ENCODE measurements around the gene SLC6A9.
A peak's percentile ranks its signal among the peaks of the same experiment; 100 is the strongest.

The SLC6A9 gene

DNA sequence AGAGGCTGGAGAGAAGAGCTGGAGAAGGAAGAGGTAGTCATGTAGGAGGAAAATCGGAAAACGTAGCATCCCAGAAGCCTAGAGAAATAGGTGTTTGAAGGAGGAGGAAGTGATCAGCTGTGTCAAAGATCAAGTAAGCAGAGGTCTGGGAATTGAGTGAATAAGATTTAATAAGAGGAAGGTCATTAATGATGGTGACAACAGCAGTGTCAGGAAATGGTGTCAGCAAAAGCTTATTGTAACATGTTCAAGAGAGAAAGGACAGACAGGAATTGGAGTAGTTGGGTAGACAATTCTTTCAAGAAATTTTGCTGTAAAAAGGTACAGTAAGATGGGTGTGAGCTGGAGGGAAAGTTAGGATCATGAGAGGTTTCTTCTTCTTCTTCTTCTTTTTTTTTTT, 41.6 kb upstream of the SLC6A9 start:
- no peak for DNase-seq (ENCODE audit: extremely low read depth, low read depth)
- TF ChIP-seq CTCF (IDR thresholded peaks at IDR 0.05; ENCODE audit: low read depth, low read length), result no peak

- peak; percentile 50 for DNase-seq (ENCODE audit: extremely low read depth, low read depth)
- TF ChIP-seq CTCF (IDR thresholded peaks at IDR 0.05; ENCODE audit: low read depth, low read length), result no peak
Measured at GRCh38 chr1:44072204-44072603, 40.9 kb upstream of the SLC6A9 start.

- no peak for DNase-seq (ENCODE audit: extremely low read depth, low read depth)
- TF ChIP-seq CTCF (IDR thresholded peaks at IDR 0.05; ENCODE audit: low read depth, low read length), result no peak
Measured at GRCh38 chr1:44071461-44071860, 40.2 kb upstream of the SLC6A9 start.

GRCh38 chr1:44068442-44068921, 37.2 kb upstream of the SLC6A9 start:
- DNase-seq (ENCODE audit: extremely low read depth, low read depth), result no peak
- no peak for TF ChIP-seq CTCF (IDR thresholded peaks at IDR 0.05; ENCODE audit: low read depth, low read length)

- TF ChIP-seq CTCF (IDR thresholded peaks at IDR 0.05; ENCODE audit: low read depth, low read length), result no peak
- no peak for DNase-seq (ENCODE audit: extremely low read depth, low read depth)
Measured at GRCh38 chr1:44067266-44068250, 36.3 kb upstream of the SLC6A9 start.

DNA sequence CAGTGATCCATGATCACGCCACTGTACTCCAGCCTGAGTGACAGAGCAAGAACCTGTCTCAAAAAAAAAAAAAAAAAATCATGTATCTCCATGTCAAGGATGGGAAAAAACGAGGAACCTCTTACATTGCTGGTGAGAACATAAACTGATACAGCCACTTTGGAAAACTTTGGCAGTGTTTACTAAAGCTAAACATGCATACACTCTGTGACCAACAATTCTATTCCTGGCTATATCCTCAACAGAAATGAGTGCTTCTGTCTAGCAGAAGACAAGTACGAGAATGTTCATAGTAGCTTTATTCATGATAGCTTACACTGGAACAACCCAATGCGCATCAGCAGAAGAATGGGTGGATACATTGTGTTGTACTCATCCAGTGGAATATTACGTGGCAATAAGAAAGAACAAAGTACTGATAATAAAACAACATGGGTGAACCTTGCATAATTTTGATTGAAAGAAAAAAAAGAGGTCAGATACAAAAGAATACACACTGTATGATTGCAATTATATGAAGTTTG, 31.5 kb upstream of the SLC6A9 start:
- DNase-seq (ENCODE audit: extremely low read depth, low read depth), result no peak
- no peak for TF ChIP-seq CTCF (IDR thresholded peaks at IDR 0.05; ENCODE audit: low read depth, low read length)

DNA sequence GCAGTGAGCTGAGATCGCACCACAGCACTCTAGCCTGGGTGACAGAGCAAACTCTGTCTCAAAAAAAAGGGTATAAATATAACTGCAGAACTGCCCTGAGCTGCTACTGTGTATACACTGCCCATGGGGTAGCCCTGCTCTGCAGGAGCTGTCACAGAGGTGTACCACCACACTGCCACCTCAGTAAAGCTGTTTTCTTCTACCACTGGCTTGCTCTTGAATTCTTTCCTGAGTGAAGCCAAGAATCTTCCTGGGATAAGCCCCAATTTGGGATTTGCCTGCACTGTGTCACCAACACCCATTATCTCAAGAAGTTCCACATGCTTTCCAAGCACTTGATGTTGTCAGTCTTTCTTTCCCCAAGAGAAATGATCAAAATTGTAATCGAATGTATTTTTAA, 30.6 kb upstream of the SLC6A9 start:
- no peak for DNase-seq (ENCODE audit: extremely low read depth, low read depth)
- no peak for TF ChIP-seq CTCF (IDR thresholded peaks at IDR 0.05; ENCODE audit: low read depth, low read length)
